ENCODE data around the gene NBPF3.
"Not testable (repeated sequence)": the region's sequence is repeated elsewhere in the genome, so short reads cannot be mapped to it uniquely, and the experiment has no call there.

DNA sequence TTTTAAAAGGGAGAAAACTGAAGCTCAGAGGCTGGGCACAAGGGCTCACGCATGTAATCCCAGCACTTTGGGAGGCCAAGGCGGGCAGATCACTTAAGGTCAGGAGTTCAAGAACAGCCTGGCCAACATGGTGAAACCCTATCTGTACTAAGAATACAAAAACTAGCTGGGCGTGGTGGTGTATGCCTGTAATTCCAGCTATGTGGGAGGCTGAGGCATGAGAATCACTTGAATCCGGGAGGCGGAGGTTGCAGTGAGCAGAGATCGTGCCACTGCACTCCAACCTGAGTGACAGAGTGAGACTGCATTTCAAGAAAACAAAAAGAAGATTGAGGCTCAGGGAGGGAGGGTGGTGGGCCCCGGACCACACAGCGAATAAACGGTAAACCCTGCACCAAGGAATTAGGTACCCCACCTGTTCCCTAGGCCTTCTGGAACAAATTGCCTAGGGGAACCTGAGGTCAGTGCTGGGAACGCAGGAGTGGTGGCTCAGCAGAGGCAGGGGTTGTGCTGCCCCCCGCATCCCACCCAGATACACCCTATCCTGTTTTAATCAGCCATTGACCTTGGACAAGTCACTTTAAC lies 79.6 kb downstream of the NBPF3 start:
- TF ChIP-seq POLR2AphosphoS5, POLR2A (IDR thresholded peaks at IDR 0.05; ENCODE audit: low read depth, low read length): not testable (repeated sequence)
